Activated T-cell treated with anti-CD3 and anti-CD28 coated beads, Interleukin-2, amount 50 U/mL, for 72 hours (primary cell): ENCODE data around the gene PRDM2. TPM values are rescaled to one million over a fixed set of nuclear protein-coding genes. Genes with fewer than 3 reads are reported as not detected.

Source experiments
- ATAC-seq, 2 donors: fragments of 150-1000 bp; cut with Tn5 transposase; replicated peaks in 1 of 2; 2 replicates each; pipeline ENCODE4 v1.10.0; 2021; ENCODE audit warnings: moderate library complexity in 2 of 2, mild to moderate bottlenecking in 1 of 2
- DNase-seq, 2 donors: peaks; one replicate each; pipeline ENCODE4 v3.0.0; 2021 to 2022; ENCODE audit warnings: mixed read lengths in 1 of 2
- H3K27ac Mint-ChIP-seq: one replicate; pipeline ENCODE4 v1.8.0; 2022; ENCODE audit warnings: mild to moderate bottlenecking, moderate library complexity, mixed read lengths
- H3K27me3 Mint-ChIP-seq: one replicate; pipeline ENCODE4 v1.8.0; 2022; ENCODE audit warnings: low read depth, mixed read lengths
- H3K36me3 Mint-ChIP-seq, 2 donors: one replicate each; pipeline ENCODE4 v1.8.0; 2022; ENCODE audit warnings: mixed read lengths in 2 of 2, mild to moderate bottlenecking in 1 of 2; ENCODE audit not compliant: insufficient read depth in 2 of 2
- H3K4me1 Mint-ChIP-seq: one replicate; pipeline ENCODE4 v1.8.0; 2022; ENCODE audit warnings: low read depth, mixed read lengths
- H3K4me3 Mint-ChIP-seq, 2 donors: one replicate each; pipeline ENCODE4 v1.8.0; 2022; ENCODE audit warnings: mild to moderate bottlenecking in 2 of 2, mixed read lengths in 2 of 2, moderate library complexity in 2 of 2
- H3K9me3 Mint-ChIP-seq, 2 donors: one replicate each; pipeline ENCODE4 v1.8.0; 2022; ENCODE audit warnings: mixed read lengths in 2 of 2
- total RNA-seq, 2 donors: library from RNA; stranded (reverse); gene quantifications; one replicate each; pipeline ENCODE4 v1.2.3, GENCODE V29; 2022

PRDM2 gene, protein sequence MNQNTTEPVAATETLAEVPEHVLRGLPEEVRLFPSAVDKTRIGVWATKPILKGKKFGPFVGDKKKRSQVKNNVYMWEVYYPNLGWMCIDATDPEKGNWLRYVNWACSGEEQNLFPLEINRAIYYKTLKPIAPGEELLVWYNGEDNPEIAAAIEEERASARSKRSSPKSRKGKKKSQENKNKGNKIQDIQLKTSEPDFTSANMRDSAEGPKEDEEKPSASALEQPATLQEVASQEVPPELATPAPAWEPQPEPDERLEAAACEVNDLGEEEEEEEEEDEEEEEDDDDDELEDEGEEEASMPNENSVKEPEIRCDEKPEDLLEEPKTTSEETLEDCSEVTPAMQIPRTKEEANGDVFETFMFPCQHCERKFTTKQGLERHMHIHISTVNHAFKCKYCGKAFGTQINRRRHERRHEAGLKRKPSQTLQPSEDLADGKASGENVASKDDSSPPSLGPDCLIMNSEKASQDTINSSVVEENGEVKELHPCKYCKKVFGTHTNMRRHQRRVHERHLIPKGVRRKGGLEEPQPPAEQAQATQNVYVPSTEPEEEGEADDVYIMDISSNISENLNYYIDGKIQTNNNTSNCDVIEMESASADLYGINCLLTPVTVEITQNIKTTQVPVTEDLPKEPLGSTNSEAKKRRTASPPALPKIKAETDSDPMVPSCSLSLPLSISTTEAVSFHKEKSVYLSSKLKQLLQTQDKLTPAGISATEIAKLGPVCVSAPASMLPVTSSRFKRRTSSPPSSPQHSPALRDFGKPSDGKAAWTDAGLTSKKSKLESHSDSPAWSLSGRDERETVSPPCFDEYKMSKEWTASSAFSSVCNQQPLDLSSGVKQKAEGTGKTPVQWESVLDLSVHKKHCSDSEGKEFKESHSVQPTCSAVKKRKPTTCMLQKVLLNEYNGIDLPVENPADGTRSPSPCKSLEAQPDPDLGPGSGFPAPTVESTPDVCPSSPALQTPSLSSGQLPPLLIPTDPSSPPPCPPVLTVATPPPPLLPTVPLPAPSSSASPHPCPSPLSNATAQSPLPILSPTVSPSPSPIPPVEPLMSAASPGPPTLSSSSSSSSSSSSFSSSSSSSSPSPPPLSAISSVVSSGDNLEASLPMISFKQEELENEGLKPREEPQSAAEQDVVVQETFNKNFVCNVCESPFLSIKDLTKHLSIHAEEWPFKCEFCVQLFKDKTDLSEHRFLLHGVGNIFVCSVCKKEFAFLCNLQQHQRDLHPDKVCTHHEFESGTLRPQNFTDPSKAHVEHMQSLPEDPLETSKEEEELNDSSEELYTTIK (N-terminal part only)
- total RNA-seq, result 10 to 100 TPM; 61.9 to 65.8 TPM

DNA sequence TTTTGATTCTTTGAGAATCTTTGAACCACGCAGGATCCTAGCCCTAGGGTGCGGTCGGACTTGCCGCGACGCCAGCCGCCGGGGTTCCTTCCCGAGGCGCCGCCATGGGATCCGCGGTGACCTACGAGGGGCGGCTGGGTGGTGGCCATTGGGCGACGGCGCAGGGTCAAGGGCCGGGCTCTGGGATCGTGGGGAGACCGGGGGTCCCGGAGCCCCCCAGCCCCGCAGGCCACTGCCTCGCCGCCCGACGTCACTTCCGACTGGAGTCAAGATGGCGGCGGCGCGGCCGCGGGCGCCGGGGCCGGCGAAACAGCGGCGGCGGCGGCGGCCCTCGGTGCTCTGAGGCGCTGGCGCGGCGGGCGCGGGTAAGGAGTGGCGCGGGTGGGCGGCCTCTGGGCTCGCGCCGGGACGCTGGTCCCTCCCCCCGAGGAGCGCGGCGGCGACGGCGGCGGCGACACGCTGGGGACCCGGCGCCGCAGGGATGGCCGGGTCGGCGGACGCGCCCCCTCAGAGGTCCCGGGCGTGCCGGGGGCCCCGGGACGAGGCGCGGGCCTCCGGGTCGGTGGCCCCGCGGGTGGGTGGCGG, at the start of gene PRDM2:
Gene PRDM2, plus strand, starts transcription at position 253 of the 585 bp plus-strand sequence. CDS start 15,418 bp downstream, outside the sequence.
- ATAC-seq (peak; percentile 63 to 69), DNase-seq (peak; percentile 72 to 78)
- H3K4me3 Mint-ChIP-seq, result peak within 1 kb of the TSS; percentile 96 to 100
- H3K9me3 Mint-ChIP-seq, result peaks cover 4 to 5% of the 10 kb centered on the region in 2 donors
- no peaks in the 10 kb centered on the region for H3K27me3 Mint-ChIP-seq
- H3K36me3 Mint-ChIP-seq, result peaks cover 12 to 15% of the 10 kb centered on the region in 2 donors
- peak within 1 kb of the TSS; percentile 100 for H3K27ac Mint-ChIP-seq
- peaks cover 48% of the 10 kb centered on the region for H3K4me1 Mint-ChIP-seq

DNA sequence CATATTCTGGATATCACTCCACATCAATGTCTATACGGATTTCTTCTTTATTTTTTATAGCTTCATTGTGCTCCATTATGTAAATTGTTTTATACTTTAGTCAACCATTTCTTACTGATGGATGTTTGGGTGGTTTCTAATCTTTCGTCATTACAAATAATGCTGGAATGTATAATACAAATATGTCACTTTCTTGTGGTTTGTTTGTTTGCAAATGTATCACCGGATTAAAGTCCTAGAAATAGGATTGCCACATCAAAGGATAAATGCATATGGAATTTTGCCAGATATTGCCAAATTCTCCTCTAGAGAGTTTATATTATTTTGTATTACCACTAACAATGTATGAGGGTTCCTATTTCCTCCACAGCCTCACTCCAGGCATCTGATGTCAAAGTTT, 48.7 kb upstream of the PRDM2 start:
- peaks cover 7% of the 10 kb centered on the region for H3K27me3 Mint-ChIP-seq
- no peak for DNase-seq
- no peak overlapping the region for H3K4me3 Mint-ChIP-seq
- ATAC-seq, result no peak
- peaks cover 0 to 7% of the 10 kb centered on the region in 2 donors for H3K9me3 Mint-ChIP-seq
- peaks cover 0 to 3% of the 10 kb centered on the region in 2 donors for H3K36me3 Mint-ChIP-seq
- H3K27ac Mint-ChIP-seq, result no peak overlapping the region
- no peaks in the 10 kb centered on the region for H3K4me1 Mint-ChIP-seq

DNA sequence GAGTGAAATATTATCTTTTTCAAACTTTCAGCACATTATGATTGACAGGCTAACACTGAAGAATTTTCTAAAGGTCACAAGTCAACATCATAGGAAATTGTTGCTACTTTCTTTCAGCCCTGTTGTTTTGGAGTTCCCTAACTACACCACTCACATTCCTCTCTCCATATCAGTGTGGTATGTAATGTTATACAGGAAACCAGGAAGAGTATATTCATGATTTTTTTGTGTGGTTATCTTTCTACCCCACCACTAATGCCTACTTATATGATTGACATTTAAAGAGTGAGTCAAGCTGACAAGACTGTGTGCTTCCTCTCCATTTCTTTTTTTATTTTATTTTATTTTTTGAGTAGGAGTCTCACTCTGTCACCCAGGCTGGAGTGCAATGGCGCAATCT, 47.8 kb upstream of the PRDM2 start:
- ATAC-seq, result no peak
- Mint-ChIP-seq H3K36me3 (peaks cover 0 to 3% of the 10 kb centered on the region in 2 donors), H3K9me3 (peaks cover 0 to 7% of the 10 kb centered on the region in 2 donors), H3K27ac (no peak overlapping the region), H3K4me1 (no peaks in the 10 kb centered on the region), H3K27me3 (peaks cover 7% of the 10 kb centered on the region), H3K4me3 (no peak overlapping the region)
- no peak for DNase-seq

DNA sequence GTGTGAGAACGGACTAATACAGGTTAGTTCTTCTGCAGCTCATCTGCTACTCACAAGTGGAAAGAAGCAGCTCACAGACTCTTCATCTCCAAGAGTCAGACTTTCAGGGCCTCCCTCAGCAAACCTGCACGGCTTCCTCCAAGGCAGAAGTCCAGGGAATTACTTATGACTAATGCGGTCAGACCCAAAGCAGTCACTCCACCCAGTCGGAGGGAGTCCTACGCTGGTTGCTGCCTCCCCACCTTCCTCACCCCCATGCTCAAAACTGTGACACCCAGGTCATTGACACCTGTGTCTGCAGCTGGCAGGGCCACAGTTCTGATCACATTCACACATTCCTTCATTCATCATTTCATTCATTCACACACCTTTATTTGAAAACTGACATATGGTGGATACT, 38.4 kb upstream of the PRDM2 start:
- no peaks in the 10 kb centered on the region for H3K36me3 Mint-ChIP-seq
- ATAC-seq, result no peak
- H3K4me1 Mint-ChIP-seq, result peaks cover 7% of the 10 kb centered on the region
- no peaks in the 10 kb centered on the region for H3K9me3 Mint-ChIP-seq
- H3K4me3 Mint-ChIP-seq, result no peak overlapping the region
- H3K27ac Mint-ChIP-seq, result no peak overlapping the region
- peaks cover 11% of the 10 kb centered on the region for H3K27me3 Mint-ChIP-seq
- no peak for DNase-seq

DNA sequence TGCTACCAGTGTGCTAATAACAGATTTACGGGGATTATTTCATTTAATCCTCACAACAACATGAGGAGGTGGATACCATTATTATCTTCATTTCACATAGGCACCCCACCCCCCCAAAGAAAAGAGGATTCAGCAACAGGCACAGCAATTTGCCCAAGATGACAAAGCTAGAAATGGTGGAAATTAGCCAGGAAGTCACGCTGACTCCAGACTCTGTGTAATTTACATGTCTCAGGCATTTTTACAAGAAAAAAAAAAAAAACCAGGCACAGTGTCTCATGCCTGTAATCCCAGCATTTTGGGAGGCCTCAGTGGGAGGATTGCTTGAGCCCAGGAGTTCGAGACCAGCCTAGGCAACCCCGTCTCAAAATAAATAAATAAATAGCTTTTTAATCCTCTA, 37.5 kb upstream of the PRDM2 start:
- no peaks in the 10 kb centered on the region for H3K9me3 Mint-ChIP-seq
- no peak overlapping the region for H3K4me3 Mint-ChIP-seq
- no peaks in the 10 kb centered on the region for H3K36me3 Mint-ChIP-seq
- ATAC-seq, result no peak
- peaks cover 7% of the 10 kb centered on the region for H3K4me1 Mint-ChIP-seq
- no peak overlapping the region for H3K27ac Mint-ChIP-seq
- DNase-seq, result no peak
- peaks cover 11% of the 10 kb centered on the region for H3K27me3 Mint-ChIP-seq

DNA sequence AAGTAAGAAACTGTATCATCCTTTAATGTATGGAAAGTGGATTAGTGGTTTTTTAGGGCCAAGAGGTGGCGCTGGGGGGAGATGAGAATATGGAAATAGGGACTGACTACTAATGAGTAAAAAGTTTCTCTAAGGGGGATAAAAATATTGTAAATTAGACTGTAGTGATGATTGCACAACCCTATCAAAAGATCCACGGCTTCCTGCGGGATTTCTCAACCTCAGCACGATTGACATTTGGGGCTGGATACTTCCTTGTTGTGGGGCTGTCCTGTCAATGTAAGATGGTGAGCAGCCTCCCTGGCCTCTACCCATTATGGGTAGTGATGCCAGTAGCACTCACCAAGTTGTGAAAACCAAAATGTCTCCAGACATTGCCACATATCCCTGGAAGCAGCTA, 36.0 kb upstream of the PRDM2 start:
- Mint-ChIP-seq H3K27ac (no peak overlapping the region), H3K36me3 (no peaks in the 10 kb centered on the region), H3K9me3 (no peaks in the 10 kb centered on the region), H3K4me1 (peaks cover 7% of the 10 kb centered on the region), H3K4me3 (no peak overlapping the region), H3K27me3 (peaks cover 11% of the 10 kb centered on the region)
- ATAC-seq (no peak), DNase-seq (no peak)

DNA sequence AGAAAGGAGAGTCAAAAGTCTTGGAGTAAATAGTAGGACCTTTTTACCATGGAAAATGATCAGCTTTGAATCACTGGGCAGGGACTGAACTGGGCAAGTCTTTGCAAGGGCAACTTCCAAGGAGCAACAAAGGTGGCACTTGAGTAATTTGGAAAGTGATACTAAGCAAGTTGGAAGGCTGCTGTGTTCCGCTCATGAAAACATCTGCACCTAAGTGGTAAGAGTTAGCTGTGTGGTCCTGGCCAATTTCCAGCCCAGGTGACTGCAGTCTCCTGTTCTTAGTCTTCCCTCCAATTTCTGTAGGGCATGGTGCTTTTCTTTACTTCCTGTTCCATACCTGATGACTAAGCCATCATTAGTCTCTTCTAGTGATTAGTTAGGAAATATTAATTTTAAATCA, 35.5 kb upstream of the PRDM2 start:
- Mint-ChIP-seq H3K9me3 (no peaks in the 10 kb centered on the region), H3K4me1 (peaks cover 7% of the 10 kb centered on the region), H3K4me3 (no peak overlapping the region), H3K27ac (no peak overlapping the region), H3K36me3 (no peaks in the 10 kb centered on the region), H3K27me3 (peaks cover 11% of the 10 kb centered on the region)
- ATAC-seq (peak in 1 of 2 donors; percentile 39), DNase-seq (no peak)

DNA sequence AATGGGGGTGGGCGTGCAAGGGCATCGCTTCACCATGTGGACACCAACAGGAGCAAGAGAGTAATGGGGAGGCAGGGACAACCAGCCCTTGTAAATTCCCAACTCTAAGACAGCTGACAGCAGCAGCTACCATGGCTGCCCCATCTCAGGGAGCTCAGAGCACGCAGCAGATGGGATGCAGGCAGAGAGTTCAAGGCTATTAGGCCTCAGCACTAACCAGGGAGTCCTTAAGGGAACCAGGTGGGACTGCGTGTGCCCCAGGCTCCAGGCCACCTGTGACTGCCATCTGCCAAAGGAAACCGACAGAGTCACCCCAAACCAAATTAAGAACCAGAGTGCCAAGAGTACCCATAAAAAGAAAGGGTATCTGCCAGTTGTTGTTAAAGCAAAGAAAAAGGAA, 33.7 kb upstream of the PRDM2 start:
- H3K9me3 Mint-ChIP-seq, result no peaks in the 10 kb centered on the region
- ATAC-seq, result no peak
- no peak for DNase-seq
- peaks cover 11% of the 10 kb centered on the region for H3K27me3 Mint-ChIP-seq
- no peak overlapping the region for H3K27ac Mint-ChIP-seq
- peaks cover 7% of the 10 kb centered on the region for H3K4me1 Mint-ChIP-seq
- no peak overlapping the region for H3K4me3 Mint-ChIP-seq
- H3K36me3 Mint-ChIP-seq, result no peaks in the 10 kb centered on the region

DNA sequence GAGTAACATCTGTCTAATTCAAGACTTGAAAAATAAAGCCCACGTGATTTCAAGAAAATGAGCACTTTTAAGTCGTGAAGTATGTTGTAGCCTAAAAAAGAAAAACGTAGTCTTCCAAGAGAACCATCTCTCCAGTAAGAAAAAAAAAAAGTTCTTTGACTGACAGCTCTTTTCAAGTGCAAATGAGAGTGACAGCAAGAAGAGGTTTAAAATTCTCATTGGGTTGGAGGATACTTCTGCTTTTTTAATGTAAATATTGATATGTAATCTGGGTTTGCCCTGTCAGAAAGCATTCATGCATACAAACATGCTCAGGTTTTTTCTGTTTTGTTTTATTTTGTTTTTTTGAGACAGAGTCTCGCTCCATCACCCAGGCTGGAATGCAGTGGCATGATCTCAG, 32.3 kb upstream of the PRDM2 start:
- Mint-ChIP-seq H3K27ac (no peak overlapping the region), H3K4me1 (peaks cover 7% of the 10 kb centered on the region), H3K9me3 (no peaks in the 10 kb centered on the region), H3K36me3 (no peaks in the 10 kb centered on the region), H3K4me3 (no peak overlapping the region), H3K27me3 (no peaks in the 10 kb centered on the region)
- DNase-seq, result no peak
- ATAC-seq, result no peak

DNA sequence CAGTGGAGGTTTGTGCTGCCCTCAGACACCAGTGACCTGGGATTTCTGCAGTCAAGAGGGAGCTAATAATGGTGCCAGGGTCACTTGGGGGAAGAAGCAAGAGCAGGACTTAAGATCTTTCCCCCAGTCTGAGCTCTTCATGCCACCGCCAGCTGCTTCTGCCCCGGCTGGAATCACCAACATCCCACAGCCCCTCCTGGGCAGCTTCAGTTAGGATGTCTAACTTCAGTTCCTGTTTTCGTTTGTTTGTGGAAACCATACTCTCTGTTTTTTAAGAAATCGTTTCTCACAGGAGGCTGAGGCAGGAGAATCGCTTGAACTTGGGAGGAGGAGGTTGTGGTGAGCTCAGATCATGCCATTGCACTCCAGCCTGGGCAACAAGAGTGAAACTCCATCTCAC, 25.6 kb upstream of the PRDM2 start:
- Mint-ChIP-seq H3K4me1 (no peaks in the 10 kb centered on the region), H3K27ac (no peak overlapping the region), H3K4me3 (no peak overlapping the region), H3K27me3 (peaks cover 28% of the 10 kb centered on the region), H3K9me3 (no peaks in the 10 kb centered on the region), H3K36me3 (peaks cover 0 to 1% of the 10 kb centered on the region in 2 donors)
- DNase-seq (no peak), ATAC-seq (no peak)

DNA sequence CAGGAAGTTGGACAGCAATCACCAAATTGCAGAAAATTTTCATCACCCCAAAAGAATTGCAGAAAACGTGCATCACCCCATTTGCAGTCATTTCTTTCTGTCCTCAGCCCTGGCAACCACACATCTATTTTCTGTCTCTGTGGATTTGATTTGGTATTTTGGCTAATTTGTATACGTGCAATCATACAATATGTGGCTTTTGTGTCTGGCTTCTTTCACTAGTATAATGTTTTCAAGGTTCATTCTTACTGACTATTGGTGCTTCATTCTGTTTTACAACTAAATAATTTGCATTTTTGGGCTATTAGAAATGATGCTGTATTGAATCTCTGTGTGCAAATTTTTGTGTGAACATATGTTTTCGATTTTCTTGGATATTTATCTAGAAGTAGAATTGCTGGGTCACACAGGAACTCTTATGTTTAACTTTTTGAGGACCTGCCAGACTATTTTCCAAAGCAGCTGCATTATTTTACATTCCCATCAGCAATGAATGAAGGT, 24.8 kb upstream of the PRDM2 start:
- peaks cover 28% of the 10 kb centered on the region for H3K27me3 Mint-ChIP-seq
- no peak overlapping the region for H3K4me3 Mint-ChIP-seq
- peaks cover 0 to 1% of the 10 kb centered on the region in 2 donors for H3K36me3 Mint-ChIP-seq
- H3K9me3 Mint-ChIP-seq, result no peaks in the 10 kb centered on the region
- H3K27ac Mint-ChIP-seq, result no peak overlapping the region
- ATAC-seq (no peak), DNase-seq (no peak)
- no peaks in the 10 kb centered on the region for H3K4me1 Mint-ChIP-seq

DNA sequence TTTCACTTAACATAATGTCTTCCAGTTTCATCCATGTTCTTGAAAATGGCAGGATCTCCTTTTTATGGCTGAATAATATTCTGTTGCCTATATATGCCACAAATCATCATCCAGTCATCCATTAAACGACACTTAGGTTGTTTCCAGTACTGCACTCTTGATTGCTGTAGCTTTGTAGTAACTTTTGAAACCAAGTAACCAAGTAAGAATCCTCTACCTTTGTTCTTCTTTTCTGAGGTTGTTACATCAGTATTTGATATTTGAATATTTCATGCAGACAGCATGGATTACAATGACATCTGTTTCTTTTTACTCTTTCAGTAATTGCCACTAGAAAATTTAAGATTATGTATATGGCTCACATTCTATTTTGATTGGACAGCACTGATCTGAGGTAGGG, 22.1 kb upstream of the PRDM2 start:
- no peaks in the 10 kb centered on the region for H3K4me1 Mint-ChIP-seq
- peaks cover 40% of the 10 kb centered on the region for H3K27me3 Mint-ChIP-seq

More for the DNA sequence above, 22.1 kb upstream of the PRDM2 start:
- H3K27ac Mint-ChIP-seq, result peak overlapping the region; percentile 61
- peaks cover 0 to 1% of the 10 kb centered on the region in 2 donors for H3K36me3 Mint-ChIP-seq
- no peaks in the 10 kb centered on the region for H3K9me3 Mint-ChIP-seq
- H3K4me3 Mint-ChIP-seq, result no peak overlapping the region
- ATAC-seq (no peak), DNase-seq (no peak)
